Ovary (tissue), 3 donors: ENCODE measurements around the gene PNPLA6.

Source experiments
- CTCF ChIP-seq, 3 donors: fragments of 450-650 bp in 2 of 3; fragments of 200-600 bp in 1 of 3; IDR thresholded peaks; one replicate each; pipeline versions ENCODE4 v1.5.1 to v1.8.0; 2016 to 2022; ENCODE audit warnings: antibody characterized with exemption in 3 of 3, mild to moderate bottlenecking in 1 of 3
- EP300 ChIP-seq: sonication (generic); formaldehyde crosslinking; IDR thresholded peaks from one replicate; pipeline ENCODE4 v1.6.1; 2017; ENCODE audit warnings: antibody characterized with exemption
- donor health status: DM: no; HTN: no; CAD: no.

- no peak for TF ChIP-seq EP300
- TF ChIP-seq CTCF (IDR thresholded peaks at IDR 0.05), result no peak
These were observed 29.7 kb upstream of the PNPLA6 start for GRCh38 chr19:7505682-7506384.
